Stimulated activated CD8-positive, alpha-beta memory T cell treated with anti-CD3 and anti-CD28 coated beads, Interleukin-12 subunit alpha, Interleukin-12 subunit beta, amount 100 ng/mL, for 4 hours (primary cell): ENCODE data around the gene VTCN1.
"Not testable (repeated sequence)": the region's sequence is repeated elsewhere in the genome, so short reads cannot be mapped to it uniquely, and the experiment has no call there.

Source experiments
- DNase-seq: peaks from one replicate; pipeline ENCODE4 v3.0.0-alpha.2; 2020; ENCODE audit warnings: low read depth

VTCN1 gene

DNA sequence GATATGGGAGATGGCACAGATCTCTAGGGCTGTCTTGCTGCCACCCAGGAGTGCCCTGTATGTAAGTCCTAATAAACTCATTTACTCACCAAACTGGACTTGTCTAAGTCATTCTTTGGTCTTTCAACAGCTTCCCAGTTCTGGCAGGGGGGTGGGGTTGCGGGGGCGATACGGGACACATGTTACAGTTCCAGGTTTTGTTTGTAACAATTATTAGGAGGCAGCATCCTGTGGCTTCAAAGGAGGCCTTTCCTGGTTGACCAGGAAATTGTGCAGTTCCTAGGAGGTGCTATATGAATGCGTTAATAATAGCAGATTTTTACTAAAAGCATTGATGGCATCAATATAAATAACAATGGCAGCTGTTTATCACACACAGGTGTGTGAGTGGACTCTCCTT, 46.5 kb downstream of the VTCN1 start:
- no peak for DNase-seq

DNA sequence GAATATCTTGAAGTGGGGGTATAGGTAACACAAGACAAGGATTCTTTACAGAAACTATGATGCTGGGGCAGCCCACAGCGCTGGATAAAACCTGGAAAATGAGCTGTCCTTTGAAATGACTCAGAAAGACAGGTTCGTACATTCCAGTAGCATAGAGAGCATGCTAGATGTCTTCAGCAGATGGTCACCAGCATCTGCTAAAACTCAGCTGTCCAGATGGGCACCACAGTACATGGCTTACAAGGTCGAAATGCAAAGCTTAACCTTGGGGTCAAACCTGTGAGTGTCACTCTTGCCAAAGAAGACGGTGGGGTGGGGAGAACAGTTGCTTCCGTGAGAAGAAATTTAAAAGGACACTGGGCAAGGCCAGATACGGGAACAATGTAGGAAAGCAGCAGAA, 47.9 kb downstream of the VTCN1 start:
- no peak for DNase-seq

DNA sequence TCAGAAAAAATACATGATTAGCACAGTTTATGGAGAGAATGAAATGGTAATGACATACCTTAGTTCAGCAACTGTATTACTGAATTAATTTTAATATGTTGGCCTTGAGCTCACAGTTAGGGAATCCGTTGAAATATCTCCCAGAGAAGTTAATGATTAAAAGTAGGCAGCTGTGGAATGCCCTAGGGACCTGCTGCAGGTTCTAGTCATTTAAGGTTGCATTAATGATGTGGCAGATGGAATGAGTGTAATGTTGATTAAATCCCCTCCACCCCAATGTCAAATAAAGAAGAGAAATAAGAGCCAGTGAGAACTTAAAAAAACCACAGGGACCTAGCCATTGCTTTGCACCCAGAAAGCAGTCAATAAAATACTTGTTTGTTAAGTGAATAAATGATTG, 48.8 kb downstream of the VTCN1 start:
- no peak for DNase-seq

DNA sequence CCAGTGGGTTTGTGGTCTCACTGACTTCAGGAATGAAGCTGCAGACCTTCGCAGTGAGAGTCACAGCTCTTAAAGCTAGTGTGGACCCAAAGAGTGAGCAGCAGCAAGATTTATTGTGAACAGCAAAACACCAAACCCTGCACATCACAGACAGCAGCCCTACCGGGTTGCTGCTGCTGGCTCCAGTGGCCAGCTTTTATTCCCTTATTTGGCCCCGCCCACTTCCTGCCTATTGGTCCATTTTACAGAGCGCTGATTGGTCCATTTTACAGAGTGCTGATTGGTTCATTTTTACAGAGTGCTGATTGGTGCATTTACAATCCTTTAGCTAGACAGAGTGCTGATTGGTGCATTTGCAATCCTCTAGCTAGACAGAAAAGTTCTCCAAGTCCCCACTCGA, 59.4 kb downstream of the VTCN1 start:
- not testable (repeated sequence) for DNase-seq

DNA sequence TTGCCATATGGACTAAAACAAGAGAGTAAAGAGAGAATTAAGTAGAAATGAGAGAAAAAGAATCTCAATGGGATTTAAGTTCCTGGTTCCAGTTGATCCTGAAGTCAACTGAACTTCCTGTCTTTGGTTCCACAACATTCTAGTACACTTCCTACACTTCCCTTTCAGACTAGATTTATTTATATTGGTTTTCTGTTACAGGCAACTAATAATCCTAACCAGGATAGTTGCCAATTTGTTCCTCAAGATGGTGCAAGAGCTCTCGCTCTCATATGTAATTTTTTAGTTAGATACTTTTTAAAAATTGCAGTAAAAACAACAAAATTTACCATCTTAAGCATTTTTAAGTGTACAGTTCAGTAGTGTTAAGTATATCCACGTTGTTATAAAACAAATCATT, 60.4 kb downstream of the VTCN1 start:
- no peak for DNase-seq

DNA sequence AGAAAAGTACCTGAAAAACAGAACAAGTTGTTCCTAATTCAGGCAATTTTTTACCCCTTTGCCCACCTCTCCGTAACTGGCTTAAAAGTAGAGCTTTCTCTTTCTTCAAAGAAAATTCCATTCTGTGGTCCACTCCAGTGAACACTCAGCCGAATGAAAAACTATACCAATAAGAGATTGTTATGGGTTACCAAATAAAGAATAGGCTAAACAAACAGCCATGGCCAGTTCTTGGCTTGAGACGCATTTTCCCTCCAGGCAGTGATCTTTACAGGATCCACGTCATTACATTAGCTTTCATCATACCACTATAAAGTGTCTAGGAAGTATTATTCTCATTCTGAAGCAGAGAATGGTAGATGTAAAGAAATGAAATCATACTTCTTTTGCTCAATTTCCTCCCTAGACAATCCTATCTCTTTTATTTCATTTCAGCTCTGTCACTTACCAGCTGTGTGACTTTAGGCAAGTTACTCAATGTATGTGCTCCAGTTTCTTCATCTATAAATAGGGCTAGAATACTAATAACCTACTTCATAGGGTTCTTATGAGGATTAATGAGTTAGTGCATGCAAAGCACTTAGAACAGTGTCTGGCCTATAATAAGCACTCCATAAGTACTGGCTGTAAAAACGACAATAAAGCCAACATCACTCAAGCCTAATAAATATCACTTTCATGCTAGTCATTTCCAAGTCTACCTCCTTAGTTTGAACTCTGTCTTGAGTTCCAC, 62.7 kb downstream of the VTCN1 start:
- DNase-seq: no peak

DNA sequence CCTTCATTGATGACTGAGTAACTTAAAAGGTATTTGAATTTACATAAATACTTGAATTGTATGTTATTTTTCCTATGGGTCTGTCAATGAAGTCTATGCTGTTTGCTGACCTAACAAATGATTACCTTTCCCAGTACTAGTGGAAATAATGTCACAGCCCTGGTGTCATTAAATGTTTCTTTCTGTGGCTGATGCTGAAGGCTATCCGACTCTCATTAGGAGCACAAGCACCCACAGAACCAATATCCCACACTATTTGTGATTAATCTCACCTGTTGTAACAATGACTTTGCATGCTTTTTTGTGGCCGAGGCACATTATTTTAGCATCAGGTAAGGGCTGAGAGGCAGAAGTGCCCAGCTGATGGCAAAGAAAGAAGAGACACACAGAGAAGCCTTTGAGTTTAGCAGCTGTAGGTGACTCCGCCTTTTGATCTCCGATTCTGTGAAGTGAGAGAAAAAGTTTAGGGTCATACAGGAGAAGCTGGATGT, 63.3 kb downstream of the VTCN1 start:
- no peak for DNase-seq

DNA sequence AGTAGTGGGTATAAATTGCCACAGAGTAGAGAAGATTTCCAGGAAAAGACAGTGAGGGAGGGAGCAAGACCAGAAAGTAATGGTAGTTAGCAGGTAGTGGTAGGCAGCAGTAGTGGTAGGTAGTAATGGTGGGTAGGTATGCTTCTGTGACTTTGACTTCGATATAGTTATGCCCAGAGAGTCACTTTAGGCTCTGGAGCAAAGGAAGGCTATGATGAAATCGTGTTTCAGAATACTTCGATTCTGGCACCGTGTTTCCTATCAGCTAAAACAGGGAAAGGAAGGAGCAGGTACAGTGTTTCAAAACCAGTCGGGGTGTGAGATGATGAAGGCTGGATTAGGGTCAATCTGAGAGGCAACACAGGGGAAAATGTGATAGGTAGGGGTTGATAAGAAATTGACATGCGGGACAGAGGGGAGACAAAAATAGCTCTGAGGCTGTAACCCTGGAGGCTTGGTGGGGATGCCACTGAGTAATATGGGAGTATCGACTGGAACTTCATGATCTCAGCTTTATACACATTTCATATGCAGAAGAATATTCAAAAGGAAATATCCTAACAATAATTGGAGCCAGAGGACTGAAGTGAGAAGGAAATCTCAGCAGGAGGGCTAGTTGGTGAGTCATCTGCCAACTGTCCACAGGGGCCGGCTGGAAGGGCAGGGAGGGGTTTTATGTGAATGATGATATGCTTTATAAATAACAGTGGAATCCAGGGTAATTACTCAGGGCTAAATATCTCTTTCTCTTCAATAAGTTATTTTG, 64.0 kb downstream of the VTCN1 start:
- DNase-seq: no peak

DNA sequence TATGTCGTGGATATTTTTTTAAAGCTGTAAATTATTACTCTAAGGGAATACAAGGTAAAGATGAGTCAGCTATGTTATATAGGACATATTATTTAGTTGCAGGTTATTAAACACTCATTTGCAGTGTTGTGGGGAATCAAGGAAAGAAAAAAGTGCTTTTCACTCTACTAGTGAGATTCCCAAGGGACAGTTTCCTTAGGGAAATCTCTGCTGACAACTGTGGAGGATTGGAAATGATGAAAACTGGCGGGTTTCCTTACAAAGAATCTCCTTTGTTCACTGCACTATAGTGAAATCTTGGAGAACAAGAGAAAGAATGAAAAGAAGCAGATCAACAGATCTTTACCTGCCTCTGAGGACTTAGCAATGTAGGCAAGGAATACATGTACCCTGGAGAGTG, 64.7 kb downstream of the VTCN1 start:
- no peak for DNase-seq

DNA sequence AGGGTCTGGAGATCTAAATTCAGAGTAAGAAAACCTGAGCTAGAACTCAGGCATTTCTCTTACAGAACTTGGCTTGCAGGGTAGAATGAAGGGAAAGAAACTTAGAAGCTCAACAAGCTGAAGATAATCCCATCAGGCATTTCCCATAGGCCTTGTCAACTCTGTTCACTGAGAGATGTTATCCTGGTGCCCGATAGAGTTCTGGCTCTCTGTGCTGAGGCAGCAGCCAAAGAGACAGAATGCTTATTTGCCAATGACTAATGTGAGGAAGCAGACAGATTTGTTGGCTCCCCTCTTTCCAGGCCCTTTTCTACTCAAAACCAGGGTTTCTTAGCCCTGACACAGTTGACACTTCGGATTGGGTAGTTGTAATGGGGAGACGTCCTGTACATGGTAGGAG, 66.9 kb downstream of the VTCN1 start:
- no peak for DNase-seq

DNA sequence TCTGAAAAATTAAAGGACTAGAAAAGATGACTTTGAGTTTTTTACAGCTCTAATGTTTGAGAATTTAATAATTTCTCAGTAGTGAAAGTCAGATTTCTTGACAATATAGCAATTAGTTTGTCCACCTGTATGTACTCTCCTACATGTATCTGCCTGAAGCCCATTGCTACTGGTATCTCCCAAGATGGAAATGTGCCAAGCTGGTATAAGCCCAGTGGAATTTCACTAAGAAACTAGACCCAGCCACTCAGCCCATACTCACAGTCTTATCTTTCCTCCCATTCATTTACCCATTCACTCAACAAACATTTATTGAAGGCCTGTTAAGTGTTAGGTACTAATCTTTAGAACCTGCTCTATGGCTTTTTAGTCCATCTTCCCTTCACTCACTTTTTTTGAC, 67.6 kb downstream of the VTCN1 start:
- DNase-seq: no peak

DNA sequence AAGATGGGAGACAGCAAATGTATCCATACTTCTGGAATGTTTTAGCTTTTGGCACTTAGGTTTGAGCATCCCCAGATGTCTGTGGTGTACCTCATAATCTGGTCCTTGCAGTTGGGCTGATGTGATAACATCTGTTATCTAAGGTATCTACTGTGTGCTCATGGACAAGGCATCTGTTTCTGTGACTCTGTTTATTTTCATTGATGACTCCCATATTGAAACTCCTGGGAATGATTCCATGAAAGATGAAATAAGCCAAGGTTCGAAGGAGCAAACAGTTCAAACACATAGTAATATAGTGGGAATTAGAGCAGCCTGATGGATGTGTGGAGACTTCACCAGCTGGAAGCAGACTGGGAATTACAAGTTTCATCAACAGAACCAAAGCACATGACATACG, 68.5 kb downstream of the VTCN1 start:
- DNase-seq: no peak

DNA sequence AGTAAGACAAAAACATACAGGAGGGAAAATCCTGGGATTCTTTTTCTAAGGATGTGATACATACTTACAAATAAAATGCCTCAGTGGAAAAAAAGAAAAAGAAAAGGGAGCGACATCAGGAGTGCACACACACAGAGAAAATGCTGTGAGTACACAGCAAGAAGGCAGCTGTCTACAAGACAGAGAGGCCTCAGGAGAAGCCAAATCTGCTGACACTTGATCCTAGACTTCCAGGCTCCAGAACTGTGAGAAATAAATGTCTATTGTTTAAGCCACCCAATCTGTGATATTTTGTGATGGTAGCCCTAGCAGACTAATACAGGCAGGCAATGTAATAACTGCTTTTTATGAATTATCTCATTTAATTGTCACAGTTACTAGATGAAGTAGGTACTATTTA, 72.2 kb downstream of the VTCN1 start:
- DNase-seq: no peak

DNA sequence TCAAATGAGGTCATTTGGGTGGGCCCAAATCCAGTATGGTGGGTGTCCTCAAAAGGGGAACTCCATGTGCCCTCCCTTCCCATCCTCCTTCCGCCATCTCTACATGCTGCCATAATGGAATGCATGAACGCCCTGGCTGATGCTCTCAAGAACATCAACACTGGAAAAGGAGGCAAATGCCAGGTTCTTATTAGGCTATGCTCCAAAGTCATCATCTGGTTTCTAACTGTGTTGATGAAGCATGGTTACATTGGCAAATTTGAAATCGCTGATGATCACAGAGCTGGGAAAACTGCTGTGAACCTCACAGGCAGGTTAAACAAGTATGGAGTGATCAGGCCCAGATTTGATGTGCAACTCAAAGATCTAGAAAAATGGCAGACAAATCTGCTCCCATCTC, 72.6 kb downstream of the VTCN1 start:
- DNase-seq: no peak

DNA sequence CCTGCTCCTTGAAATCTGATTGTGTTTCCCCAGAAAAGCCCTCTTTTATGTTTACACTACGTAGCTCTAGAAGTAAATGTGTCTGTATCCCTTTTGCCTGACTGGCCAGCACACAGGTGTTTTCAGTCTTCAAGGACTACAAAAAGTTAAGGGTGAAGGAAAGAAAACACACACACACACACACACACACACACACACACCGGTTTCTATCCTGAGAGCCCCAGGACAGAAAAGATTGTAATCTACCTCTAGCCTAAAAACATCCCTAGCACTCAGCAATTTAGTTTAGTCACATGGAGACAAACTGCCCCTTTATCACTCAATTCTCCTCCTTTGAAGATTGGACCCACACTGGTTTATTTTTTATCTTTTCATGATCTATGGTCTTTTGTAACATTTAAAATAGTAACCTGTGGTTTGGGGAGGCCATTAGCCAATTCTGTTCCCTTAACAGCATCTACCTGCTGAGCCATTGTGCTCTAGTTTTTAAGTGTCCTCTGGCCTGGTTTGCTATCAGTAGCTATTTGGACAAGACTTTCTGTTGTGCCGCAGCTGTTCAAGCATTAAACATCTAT, 73.4 kb downstream of the VTCN1 start:
- DNase-seq: no peak

DNA sequence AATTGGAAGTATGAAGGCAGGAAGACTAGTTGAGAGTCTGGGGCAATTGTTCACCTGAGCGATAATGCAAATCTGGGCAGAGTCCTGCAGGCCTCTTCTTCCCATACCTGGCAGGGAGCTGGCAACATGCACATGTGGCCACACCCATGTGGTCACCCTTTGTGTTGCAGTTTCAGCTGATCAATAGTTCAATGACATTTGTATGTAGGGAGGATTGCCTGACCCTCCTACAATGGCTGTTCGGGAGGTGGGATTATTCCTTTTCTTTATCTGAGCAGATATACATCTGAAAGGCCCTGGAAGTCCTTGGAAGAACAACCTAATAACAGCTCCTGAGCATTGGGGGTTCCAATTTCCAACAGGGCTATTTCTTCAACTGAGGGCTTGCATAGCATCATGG, 74.0 kb downstream of the VTCN1 start:
- no peak for DNase-seq

DNA sequence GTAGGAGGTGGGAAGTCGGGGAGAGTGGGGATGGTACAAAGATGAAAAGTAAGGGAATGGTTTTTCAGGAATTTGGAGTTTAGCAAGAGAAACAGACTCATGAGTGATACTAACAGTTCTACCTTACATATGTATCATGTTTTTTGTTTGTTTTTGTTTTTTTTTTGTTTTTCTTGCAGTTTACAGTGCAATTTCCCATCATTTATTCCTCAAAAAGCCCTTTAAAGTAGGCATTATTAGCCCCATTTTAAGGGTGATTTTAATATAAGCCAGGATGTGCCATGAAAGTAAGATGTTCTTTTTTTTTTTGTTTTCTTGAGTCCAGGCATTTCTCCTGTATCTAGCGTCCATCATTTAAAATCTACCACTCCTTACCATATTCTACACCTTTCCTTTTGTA, 75.4 kb downstream of the VTCN1 start:
- no peak for DNase-seq

DNA sequence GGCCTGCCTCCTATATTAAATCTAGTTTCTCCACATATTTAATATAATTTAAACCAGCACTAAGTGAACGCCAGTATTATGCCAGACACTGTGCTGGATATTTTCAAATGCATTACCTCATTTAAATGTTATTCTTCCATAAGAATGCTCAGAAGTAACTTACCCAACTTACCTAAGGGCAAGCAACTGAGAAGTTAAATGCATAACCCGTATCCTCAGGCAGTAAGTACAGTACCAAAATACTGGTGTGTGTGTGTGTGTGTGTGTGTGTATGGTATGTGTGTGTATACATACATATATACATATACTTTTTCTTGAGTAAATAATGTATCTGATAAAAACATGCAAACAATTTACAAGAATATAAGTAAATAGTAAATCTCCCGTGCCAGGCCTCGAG, 80.2 kb downstream of the VTCN1 start:
- no peak for DNase-seq

DNA sequence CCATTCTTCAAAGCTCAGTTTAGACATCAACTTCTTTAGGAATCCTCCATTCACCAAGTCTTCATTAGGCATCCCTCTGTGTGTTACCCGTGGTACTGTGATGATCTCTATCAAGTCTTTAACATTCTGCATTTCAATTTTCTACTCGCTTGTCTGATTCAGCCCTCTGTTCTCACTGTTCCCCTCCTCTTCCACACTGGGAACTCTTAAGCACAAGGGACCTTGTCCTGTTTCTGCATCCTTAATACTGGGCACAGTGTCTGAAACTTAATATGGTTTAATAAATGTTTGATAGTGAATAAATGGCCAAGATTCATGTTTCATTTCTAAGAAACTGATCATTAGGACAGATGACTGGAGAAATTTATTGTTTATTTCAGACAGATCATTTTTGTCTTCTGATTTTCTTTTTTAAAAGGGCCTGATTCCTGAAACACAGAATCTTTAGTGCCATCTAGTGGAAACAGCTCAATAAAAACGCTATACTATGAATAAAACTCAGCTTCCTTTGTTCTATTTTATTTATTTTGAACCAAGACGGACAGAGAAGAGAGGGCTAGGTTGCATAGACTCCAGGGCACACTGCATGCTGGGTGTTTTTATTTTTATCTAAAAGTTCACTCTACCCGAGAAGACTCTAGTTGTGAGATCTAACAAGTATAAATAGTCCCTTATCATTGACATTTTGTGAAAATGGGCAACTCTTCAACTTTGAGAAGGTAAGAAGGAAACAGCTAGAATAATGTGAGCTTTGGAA, 82.2 kb downstream of the VTCN1 start:
- DNase-seq: no peak

DNA sequence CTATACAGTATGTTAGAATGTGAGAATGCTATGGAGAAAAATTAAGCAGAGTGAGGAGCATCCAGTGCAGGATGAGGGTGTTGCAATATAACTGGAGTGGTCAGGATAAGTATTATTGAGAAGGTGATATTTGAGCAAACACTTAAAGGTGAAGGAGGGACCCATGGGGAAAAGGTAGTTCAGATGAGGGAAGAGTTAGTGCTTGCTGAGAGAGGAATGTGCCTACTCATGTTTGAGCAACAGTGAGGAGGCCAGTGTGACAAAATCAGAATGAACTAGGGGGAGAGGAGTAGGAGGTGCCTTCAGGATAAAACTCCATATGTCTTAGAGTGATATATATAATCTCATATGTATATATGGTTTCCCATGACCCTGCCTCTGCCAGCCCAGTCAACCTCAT, 82.9 kb downstream of the VTCN1 start:
- no peak for DNase-seq

DNA sequence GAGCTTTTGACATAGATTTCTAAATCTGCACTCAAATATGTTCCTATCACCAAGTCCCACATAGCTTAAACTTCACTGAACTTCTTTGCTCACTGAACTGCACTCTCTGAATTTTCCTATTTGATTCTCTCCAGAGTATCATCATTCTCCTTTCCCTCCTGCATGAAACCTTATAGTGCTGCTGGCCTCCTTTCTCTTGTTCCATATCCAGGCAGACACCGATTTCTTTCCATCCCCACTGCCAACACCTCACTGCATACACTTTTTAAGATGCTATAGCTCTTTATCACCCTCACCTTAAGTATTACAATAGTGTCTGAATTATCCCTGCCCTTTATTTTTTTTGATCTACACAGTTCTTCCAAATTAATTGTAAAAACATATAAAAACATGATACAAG, 86.1 kb downstream of the VTCN1 start:
- DNase-seq: no peak

DNA sequence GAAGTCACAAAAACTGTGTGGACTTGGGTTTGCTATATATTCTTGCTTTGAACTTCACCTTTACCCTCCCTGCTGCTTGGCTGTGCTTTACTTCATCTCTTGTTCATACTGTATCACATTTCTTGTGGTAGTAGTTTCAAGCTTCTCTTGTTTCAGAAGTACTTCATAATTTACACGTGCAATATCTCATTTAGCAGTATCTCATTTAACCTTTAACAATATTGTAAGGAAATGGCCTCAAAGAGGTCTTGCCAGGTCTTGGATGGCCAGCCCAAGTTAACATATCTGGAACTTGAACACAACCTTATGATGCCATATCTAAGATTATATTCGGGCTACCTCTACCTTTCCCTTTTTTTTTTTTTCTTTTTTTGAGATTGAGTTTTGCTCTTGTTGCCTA, 87.5 kb downstream of the VTCN1 start:
- DNase-seq: no peak
